ENCODE data around the gene USP32.
"Not testable (repeated sequence)": the region's sequence is repeated elsewhere in the genome, so short reads cannot be mapped to it uniquely, and the experiment has no call there.

Gene USP32

DNA sequence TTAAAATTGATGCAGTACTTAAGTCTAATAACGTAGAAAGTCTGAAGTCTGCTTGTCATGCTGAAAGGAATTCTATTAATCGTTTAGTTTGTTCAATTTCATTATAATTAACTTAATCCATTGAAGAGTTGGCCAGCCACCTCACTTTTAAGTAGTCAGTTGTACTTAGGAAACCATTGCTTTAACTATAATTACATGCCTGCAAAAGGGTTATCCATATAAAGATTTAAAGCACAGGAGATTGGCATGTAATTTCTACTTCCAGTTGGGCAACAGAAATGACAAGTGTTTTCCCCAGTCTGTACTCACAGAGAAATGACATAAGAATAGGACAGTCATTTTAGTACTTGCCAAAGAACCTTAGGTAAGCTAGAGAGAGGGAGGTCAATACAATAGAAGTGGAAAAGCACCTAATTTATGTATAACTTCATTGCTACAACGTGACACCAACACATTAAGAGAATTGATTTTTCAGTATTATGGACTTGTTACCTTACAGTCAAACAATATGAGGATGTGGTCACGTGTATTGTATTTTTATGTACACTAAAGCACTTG, 3.7 kb upstream of the USP32 start:
- no peak for DNase-seq
- Mint-ChIP-seq H3K36me3 (ENCODE audit: insufficient read depth) (peaks cover 16% of the 10 kb centered on the region), H3K9me3 (no peaks in the 10 kb centered on the region), H3K4me1 (ENCODE audit: low read depth in 2 of 2) (peaks cover 15 to 18% of the 10 kb centered on the region in 2 donors), H3K27ac (no peak overlapping the region), H3K4me3 (no peak overlapping the region), H3K27me3 (no peaks in the 10 kb centered on the region)
- no peak for ATAC-seq (replicated peaks)

DNA sequence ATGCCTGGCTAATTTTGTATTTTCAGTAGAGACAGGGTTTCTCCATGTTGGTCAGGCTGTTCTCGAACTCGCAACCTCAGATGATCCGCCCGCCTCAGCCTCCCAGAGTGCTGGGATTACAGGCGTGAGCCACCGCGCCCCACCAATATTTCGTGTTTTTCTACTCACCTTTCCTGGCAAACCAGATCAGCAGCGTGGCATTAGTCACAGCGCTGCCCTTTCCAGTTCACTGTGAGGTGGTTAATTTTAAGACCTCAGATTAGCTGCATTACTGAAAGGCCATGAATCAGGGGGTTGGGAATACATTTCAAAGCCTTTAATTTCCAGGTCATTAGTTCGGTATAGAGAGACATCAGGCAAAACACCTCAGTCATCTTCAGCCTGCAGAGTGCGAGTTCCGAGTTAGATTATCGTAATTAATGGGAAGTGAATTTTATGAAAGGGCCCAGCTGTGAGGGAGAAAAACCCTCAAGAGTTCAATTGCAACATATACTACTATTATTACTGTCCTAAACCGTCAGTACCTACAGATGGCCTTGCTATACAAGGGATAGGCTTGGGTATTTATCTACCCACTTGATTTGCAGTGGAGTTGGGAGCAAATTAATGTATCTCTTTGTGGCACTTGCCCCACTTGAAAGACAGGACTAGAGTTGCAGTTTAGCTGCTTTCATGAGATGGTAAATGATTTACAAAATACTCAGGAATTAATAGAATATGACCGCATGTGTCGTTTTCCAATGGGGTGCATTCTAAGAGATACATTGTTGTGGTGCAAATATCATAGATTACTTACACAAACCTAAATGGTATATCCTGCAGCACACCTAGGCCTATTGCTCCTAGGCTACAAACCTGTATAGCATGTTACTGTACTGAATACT, 2.1 kb upstream of the USP32 start:
- Mint-ChIP-seq H3K36me3 (ENCODE audit: insufficient read depth) (peaks cover 16% of the 10 kb centered on the region), H3K4me1 (ENCODE audit: low read depth in 2 of 2) (peaks cover 20 to 26% of the 10 kb centered on the region in 2 donors), H3K27me3 (no peaks in the 10 kb centered on the region), H3K4me3 (no peak overlapping the region), H3K27ac (no peak overlapping the region), H3K9me3 (no peaks in the 10 kb centered on the region)
- ATAC-seq (replicated peaks) (no peak), DNase-seq (no peak)

DNA sequence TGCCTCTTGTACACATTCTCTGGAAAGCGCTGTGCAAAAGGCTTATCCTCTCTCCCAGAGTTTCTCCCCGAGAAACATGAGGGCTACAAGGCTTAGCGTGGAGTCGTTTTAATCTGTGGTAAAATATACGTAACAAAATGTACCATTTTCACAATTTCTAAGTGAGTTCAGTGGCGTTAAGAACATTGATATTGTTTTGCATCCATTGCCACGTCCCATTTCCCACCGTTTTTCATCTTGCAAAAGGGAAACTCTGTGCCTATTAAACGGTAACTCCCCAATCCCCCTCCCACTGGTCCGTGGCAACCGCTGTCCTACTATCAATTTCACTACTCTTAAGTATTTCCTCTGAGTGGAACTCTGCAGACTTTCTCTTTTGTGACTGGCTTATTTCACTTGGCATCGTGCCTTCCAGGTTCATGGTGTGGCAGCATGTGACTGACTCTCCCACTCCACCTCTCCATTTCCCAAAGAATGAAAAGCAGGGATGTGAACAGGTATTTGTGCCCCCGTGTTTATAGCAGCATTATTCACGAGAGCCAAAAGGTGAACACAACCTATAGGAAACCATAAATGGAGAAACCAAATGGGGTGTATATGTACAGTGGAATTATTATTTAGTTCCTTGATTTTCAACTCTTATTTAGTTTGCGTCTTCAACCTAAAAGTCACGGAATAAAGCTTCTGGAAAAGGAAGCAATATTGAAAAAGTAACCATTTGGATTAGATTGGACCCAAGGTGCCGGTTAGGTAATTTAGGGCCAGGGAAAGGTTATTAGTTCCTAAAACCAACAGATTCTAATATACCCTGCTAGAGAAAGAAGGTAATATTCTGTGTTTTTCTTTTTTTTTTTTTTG, 1.1 kb upstream of the USP32 start:
- Mint-ChIP-seq H3K27me3 (no peaks in the 10 kb centered on the region), H3K36me3 (ENCODE audit: insufficient read depth) (peaks cover 16% of the 10 kb centered on the region), H3K27ac (peak overlapping the region; percentile 74 to 96), H3K4me1 (ENCODE audit: low read depth in 2 of 2) (peaks cover 26 to 34% of the 10 kb centered on the region in 2 donors), H3K4me3 (peak overlapping the region; percentile 94 to 96), H3K9me3 (no peaks in the 10 kb centered on the region)
- ATAC-seq (replicated peaks) (no peak), DNase-seq (peak in 1 of 3 experiments; percentile 6)

DNA sequence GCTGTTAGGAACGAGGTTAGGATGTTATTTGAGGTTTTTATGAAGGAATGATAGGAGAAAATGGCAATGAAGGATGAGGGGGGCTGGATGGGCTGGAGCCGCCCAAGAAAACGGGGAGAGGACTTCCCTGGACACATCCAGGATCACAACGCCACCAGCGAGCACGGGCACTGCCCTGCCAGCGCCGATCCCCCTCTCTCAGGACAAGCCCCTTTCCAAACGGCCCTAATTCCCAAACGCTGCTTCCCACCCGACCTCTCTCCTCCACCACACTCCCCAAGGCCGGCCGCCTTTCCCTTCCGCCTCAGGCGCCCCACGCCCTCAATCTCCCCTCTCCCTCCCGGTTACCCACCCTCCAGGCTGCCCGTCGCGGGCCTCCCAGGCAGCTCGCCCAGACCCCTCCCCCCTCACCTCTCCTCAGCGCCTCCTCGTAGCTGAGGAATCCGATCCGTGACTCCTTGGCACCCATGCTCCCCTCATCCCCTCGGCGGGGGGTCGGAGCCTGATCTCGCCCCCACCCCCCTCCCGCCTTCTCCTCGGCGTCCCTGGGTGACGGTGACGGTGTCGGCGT, 377 bp downstream of the USP32 start:
- Mint-ChIP-seq H3K36me3 (ENCODE audit: insufficient read depth) (peaks cover 16% of the 10 kb centered on the region), H3K27ac (peak overlapping the region; percentile 74 to 96), H3K4me3 (peak overlapping the region; percentile 94 to 96), H3K9me3 (no peaks in the 10 kb centered on the region), H3K27me3 (no peaks in the 10 kb centered on the region), H3K4me1 (ENCODE audit: low read depth in 2 of 2) (peaks cover 26 to 41% of the 10 kb centered on the region in 2 donors)
- ATAC-seq (replicated peaks) (peak; percentile 29), DNase-seq (no peak)

DNA sequence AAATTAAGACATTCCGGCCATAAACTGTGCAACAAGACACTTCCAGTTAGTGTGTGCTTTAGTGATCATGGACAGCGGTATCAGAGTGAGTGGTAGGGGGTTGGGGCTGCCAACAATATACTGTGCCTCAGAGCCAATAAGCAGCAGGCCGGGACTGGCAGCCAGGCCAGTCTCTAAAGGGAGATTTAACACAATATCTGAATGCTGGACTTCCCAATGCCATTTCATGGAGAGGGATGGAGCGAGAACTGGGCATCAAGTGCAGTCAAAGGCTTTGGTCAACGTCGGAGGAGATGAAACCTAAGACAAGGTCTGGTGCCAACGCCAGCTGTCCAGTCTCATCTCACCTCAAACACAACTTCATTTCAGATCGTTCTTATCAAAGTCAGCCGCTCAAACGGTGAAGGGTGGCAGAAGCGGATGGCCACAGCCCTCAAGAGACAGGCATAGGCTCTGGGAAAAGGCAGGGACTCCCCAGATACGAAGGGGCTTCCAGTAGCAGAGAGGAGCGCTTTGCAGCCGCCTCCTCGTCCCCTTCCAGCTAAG, 935 bp downstream of the USP32 start:
- Mint-ChIP-seq H3K4me3 (peak overlapping the region; percentile 94 to 96), H3K27me3 (no peaks in the 10 kb centered on the region), H3K4me1 (ENCODE audit: low read depth in 2 of 2) (peaks cover 30 to 45% of the 10 kb centered on the region in 2 donors), H3K36me3 (ENCODE audit: insufficient read depth) (peaks cover 16% of the 10 kb centered on the region), H3K9me3 (no peaks in the 10 kb centered on the region), H3K27ac (peak overlapping the region; percentile 74 to 96)
- DNase-seq = peak in 2 of 3 experiments; percentile 6 to 10
- ATAC-seq (replicated peaks) = no peak

DNA sequence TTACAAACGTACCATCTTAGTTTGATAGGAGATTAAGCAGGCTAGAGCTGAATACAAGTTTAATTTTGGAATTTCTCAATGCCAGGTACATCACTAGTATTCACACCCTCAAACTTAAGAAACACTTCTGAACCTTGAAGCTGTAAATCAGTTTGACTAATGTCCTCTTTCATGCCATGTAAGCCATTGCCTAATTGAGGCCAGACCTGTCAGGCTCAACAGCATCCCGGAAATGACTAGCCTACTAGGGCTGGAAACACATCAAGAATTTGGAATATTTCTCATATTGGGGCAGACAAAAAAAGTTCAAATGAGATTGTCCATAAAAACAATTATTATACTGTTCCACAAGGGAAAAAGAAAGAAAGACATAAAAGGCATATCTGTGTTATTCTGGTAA, 1.7 kb downstream of the USP32 start:
- no peak overlapping the region for H3K27ac Mint-ChIP-seq
- peaks cover 31 to 45% of the 10 kb centered on the region in 2 donors for H3K4me1 Mint-ChIP-seq (ENCODE audit: low read depth in 2 of 2)

DNA sequence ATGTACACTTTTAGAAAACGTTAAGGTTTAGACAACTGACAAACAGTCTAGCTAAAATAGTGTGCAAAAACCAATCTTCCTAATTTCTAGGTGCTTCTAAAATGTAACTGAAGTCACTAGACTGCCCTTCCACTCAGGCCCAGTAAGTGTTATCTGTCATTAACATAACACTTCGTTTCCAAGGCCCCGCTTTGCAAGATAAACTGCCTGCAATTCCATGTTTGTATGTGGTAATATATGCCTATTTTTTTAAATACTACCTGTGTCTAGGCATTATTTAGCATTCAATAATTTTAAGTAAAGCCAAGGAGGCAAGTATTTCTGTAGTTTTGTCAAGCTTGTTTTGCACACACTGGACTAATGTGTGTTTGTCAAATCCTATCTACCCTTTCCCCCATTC, 3.2 kb downstream of the USP32 start:
- Mint-ChIP-seq H3K27ac (no peak overlapping the region), H3K4me1 (ENCODE audit: low read depth in 2 of 2) (peaks cover 39 to 51% of the 10 kb centered on the region in 2 donors), H3K27me3 (no peaks in the 10 kb centered on the region), H3K36me3 (ENCODE audit: insufficient read depth) (peaks cover 20% of the 10 kb centered on the region), H3K4me3 (no peak overlapping the region), H3K9me3 (no peaks in the 10 kb centered on the region)
- ATAC-seq (replicated peaks) = no peak
- no peak for DNase-seq

More for the DNA sequence above, 1.7 kb downstream of the USP32 start:
- Mint-ChIP-seq H3K9me3 (no peaks in the 10 kb centered on the region), H3K4me3 (peak overlapping the region; percentile 94 to 96), H3K27me3 (no peaks in the 10 kb centered on the region), H3K36me3 (ENCODE audit: insufficient read depth) (peaks cover 20% of the 10 kb centered on the region)
- DNase-seq (no peak), ATAC-seq (replicated peaks) (no peak)

DNA sequence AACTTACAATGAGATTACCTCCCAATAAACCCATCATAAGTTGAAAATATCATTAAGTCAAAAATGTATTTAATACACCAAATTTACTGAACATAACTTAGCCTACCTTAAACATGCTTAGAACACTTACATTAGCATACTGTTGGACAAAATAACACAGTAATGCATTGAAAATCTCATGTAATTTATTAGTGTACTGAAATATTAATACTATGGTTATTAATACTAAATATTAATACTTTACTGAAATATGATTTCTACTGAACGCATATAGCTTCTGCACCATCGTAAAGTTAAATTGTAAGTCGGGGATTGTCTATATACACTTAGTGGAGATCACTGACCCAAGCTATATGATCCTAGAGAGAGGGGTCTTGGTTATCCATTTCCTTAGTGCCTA, 4.3 kb downstream of the USP32 start:
- H3K27ac Mint-ChIP-seq = no peak overlapping the region
- H3K4me1 Mint-ChIP-seq (ENCODE audit: low read depth in 2 of 2) = peaks cover 38 to 52% of the 10 kb centered on the region in 2 donors
- no peak overlapping the region for H3K4me3 Mint-ChIP-seq
- H3K27me3 Mint-ChIP-seq = no peaks in the 10 kb centered on the region
- H3K9me3 Mint-ChIP-seq = no peaks in the 10 kb centered on the region
- H3K36me3 Mint-ChIP-seq (ENCODE audit: insufficient read depth) = peaks cover 17% of the 10 kb centered on the region
- DNase-seq = no peak
- ATAC-seq (replicated peaks) = no peak

DNA sequence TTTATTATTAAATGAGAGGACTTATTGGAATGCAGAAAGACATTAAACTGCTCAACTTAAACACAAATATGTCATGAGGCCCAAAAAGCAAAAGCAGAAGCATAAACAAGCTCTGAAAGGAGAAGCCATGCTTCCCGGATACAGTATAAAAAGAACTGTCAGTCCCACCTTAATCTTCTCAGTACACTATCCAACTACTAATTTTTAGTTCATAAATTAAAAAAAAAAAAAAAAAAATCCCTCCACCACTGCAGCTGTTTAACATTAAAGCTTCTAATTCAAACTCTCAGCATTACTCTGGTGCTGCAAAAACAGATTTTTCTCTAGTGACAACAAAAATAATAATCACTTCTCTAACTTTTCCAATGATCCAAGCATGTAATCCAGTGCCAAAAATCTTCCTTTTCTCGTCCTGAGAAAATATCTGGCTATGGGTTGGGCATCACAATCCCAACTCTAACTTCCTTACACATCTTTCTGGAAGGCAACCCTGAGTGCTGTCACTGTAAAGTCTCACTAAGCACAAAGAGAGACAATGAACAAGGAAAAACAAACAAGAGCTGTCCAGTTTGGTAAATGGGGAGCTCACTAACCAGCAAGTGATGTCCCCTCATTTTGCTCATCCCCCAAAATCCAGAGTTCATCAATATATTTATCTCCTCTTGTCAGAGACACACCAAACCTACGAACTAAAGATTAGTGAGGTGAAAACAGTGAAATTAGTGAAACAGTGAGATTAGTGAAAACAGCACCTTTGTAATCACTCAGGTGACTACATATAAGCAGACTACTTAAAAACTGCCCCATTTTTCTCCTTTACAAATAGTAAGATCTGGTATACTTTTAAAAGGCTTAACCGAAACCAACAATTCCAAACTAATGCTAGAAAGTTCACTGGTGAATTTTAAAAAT, 5.5 kb downstream of the USP32 start:
- peaks cover 38 to 47% of the 10 kb centered on the region in 2 donors for H3K4me1 Mint-ChIP-seq (ENCODE audit: low read depth in 2 of 2)
- no peak overlapping the region for H3K4me3 Mint-ChIP-seq
- no peaks in the 10 kb centered on the region for H3K9me3 Mint-ChIP-seq
- no peaks in the 10 kb centered on the region for H3K27me3 Mint-ChIP-seq
- H3K36me3 Mint-ChIP-seq (ENCODE audit: insufficient read depth) = peaks cover 7% of the 10 kb centered on the region
- DNase-seq (no peak), ATAC-seq (replicated peaks) (no peak)
- H3K27ac Mint-ChIP-seq = no peak overlapping the region

DNA sequence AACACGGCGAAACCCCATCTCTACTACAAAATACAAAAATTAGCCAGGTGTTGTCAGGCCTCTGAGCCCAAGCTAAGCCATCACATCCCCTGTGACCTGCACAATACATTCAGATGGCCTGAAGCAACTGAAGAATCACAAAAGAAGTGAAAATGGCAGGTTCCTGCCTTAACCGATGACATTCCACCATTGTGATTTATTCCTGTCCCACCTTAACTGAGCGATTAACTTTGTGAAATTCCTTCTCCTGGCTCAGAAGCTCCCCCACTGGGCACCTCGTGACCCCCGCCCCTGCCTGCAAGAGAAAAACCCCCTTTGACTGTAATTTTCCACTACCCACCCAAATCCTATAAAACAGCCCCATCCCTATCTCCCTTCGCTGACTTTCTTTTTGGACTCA, 7.0 kb downstream of the USP32 start:
- H3K27me3 Mint-ChIP-seq; H3K27ac Mint-ChIP-seq; H3K9me3 Mint-ChIP-seq; H3K36me3 Mint-ChIP-seq (ENCODE audit: insufficient read depth); DNase-seq; H3K4me3 Mint-ChIP-seq; ATAC-seq (replicated peaks): not testable (repeated sequence)
- peaks cover 27 to 32% of the 10 kb centered on the region in 2 donors for H3K4me1 Mint-ChIP-seq (ENCODE audit: low read depth in 2 of 2)

DNA sequence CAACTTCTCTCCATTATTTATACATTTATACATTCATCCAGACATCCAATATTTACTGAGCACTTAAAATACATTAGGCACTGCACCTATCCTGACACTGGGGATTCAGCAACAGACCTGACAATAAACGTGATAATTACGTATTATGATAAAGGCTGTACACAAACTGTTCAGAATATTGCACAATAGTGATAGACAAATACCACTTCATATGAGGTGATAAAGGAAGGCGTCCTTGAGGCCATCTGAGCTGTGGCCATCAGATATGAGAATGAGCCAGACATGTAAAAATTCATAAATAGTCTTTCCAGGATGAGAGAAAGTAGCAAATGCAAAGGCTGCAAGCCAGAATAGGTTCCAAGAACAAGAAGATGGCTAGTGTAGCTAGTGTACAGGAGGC, 8.6 kb downstream of the USP32 start:
- ATAC-seq (replicated peaks) = no peak
- H3K27ac Mint-ChIP-seq = no peak overlapping the region
- H3K4me3 Mint-ChIP-seq = no peak overlapping the region
- DNase-seq = no peak
- H3K4me1 Mint-ChIP-seq (ENCODE audit: low read depth in 2 of 2) = peaks cover 24 to 25% of the 10 kb centered on the region in 2 donors
- H3K27me3 Mint-ChIP-seq = no peaks in the 10 kb centered on the region
- no peaks in the 10 kb centered on the region for H3K9me3 Mint-ChIP-seq
- H3K36me3 Mint-ChIP-seq (ENCODE audit: insufficient read depth) = peaks cover 4% of the 10 kb centered on the region

DNA sequence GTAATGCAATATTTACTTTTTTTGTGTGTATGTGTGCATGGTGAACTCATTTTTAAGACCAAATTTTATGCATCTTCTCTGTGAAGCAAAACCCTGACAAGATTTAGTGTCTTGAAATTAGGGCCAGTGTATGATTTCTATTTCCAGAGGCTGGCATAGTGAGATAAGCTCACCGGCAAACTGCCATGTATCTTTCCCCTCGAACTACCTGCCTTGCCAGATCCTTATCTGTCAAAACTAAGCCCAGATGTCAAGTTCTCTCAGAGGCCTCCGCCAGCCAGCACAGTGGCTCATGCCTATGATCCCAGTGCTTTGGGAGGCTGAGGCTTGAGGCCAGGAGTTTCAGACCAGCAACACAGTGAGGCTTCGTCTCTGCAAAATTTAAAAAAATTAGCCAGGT, 10.0 kb downstream of the USP32 start:
- no peak for ATAC-seq (replicated peaks)
- Mint-ChIP-seq H3K9me3 (no peaks in the 10 kb centered on the region), H3K27ac (no peak overlapping the region), H3K4me3 (no peak overlapping the region), H3K27me3 (no peaks in the 10 kb centered on the region), H3K4me1 (ENCODE audit: low read depth in 2 of 2) (peaks cover 19 to 22% of the 10 kb centered on the region in 2 donors), H3K36me3 (ENCODE audit: insufficient read depth) (peaks cover 4% of the 10 kb centered on the region)
- DNase-seq = no peak
